ENCODE results near the gene RRP1B. TPM values are rescaled to one million over a fixed set of nuclear protein-coding genes. Genes with fewer than 3 reads are reported as not detected.
"Not testable (repeated sequence)": the region's sequence is repeated elsewhere in the genome, so short reads cannot be mapped to it uniquely, and the experiment has no call there.

The RRP1B gene
- total RNA-seq, 1 donor from 2014 or later, result 21.6 TPM

DNA sequence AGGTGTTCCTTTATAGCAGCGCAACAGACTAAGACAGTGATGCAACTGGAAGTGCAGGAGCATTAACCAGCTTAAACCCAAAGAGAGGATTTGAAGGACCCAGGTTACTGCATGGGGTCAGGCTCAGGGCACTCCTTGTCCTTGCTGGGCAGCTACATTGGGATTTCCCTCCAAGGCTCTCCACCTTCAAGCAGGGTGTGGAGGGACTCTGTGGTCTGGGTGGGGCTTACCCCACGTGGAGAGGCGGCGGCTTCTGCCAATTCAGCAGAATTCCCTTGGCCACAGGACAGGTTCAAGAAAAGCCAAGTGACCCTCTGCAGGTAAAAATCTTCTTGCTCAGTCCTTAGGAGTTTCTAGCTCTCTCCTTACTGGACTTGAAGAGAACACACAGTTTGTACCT is 6.5 kb downstream of the RRP1B start:
- FAIRE-seq, result no peak

DNA sequence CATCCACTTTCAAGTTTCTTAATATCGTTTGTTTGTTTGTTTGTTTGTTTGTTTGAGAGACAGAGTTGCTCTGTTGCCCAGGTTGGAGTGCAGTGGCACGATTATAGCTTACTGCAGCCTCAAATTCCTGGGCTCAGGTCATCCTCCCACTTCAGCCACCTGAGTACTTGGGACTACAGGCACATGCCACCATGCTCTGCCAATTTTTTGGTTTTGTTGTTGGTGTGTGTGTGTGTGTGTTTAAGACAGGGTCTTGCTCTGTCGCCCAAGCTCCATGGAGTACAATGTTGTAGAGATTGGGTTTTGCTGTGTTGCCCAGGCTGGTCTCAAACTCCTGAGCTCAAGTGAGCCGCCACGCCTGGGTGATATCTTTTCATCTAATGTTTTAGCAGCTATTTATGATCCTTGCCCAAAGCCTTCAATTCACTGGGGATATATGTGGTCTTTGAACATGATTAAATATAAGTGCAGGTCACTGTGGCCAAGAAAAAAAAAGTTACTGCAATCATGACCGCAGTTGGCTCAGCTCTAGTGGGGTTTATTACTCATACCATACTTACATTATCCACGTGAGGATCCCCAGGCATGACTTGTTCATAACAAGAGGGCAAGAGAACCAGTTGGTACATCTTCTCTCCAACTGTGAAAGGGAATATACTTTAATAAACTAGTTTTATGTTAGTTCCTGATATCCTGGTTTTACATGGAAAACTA is 8.0 kb downstream of the RRP1B start:
- FAIRE-seq (no peak), DNase-seq (ENCODE audit: low spot score in 2 of 2) (no peak)

More for the DNA sequence above, 6.5 kb downstream of the RRP1B start:
- no peak for DNase-seq (ENCODE audit: low spot score in 2 of 2)

DNA sequence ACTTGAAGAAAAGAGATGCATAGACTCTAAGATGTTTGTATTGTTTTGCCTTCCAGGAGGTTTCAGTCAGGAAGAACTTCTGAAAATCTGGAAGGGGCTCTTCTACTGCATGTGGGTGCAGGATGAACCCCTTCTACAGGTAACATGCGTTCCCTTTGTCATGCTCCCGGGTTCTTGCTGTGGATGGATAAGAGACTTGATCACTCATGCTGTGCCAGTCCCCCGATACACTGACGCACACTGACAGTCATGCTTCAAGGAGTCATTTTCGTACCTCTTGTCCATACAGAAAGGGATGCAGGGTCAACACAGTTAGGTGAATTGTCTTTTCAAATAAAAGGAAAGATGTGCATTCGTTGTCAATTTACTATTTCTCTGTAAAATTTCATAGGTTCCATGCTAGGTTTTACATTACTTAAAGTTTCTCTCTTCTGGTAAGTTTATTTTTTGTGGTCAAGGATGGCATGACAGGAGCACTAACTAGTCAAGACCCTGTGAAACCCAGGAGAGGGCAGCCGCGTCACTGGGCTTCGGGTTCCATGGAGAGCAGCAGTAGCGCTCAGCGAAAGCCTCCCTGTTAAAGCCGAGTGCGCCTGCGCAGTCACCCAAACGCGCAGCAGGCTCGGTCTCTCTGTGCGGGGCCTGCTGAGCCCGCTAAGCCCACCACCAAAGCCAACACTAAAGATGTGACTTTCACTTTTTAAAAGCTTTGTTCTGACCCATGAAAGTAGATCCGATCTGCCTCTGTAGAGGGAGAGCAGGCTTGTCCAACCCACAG is 10.7 kb downstream of the RRP1B start:
- DNase-seq (ENCODE audit: low spot score in 2 of 2) (no peak), FAIRE-seq (no peak)

- no peak for DNase-seq (ENCODE audit: low spot score in 2 of 2)
- FAIRE-seq, result no peak
Observed at GRCh38 chr21:43675871-43676270, 16.5 kb downstream of the RRP1B start.

- DNase-seq (ENCODE audit: low spot score in 2 of 2), result no peak
- FAIRE-seq, result no peak
Observed at GRCh38 chr21:43676391-43676790, 17.0 kb downstream of the RRP1B start.

DNA sequence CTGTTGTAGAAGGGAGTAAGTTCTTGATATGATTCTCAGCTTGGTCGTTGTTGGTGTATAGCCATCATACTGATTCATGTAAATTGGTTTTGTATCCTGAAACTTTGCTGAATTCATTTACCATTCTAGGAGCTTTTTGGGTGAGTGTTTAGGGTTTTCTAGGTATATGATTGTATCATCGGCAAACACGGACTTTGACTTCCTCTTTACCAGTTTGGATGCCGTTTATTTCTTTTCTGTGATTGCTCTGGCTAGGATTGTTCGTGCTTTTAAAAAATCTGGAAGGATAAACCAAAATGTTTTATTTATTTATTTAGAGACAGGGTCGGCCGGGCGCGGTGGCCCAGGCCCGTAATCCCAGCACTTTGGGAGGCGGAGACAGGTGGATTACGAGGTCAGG is 20.6 kb downstream of the RRP1B start:
- FAIRE-seq (no peak), DNase-seq (ENCODE audit: low spot score in 2 of 2) (no peak)

DNA sequence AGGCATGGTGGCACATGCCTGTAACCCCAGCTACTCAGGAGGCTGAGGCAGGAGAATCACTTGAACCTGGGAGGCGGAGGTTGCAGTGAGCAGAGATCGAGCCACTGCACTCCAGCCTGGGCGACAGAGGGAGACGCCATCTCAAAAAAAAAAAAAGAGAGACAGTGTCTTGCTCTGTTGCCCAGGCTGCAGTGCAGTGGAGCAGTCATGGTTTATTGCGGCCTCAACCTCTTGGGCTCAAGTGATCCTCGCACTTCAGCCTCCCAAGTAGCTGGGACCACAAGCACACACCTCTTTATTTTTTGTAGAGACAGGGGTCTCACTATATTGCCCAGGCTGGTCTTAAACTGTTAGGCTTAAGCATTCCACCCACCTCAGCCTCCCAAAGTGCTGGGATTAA is 21.1 kb downstream of the RRP1B start:
- DNase-seq (ENCODE audit: low spot score in 2 of 2); FAIRE-seq: not testable (repeated sequence)

- DNase-seq (ENCODE audit: low spot score in 2 of 2), result no peak
- FAIRE-seq, result no peak
Observed at GRCh38 chr21:43681650-43682049, 22.3 kb downstream of the RRP1B start.

DNA sequence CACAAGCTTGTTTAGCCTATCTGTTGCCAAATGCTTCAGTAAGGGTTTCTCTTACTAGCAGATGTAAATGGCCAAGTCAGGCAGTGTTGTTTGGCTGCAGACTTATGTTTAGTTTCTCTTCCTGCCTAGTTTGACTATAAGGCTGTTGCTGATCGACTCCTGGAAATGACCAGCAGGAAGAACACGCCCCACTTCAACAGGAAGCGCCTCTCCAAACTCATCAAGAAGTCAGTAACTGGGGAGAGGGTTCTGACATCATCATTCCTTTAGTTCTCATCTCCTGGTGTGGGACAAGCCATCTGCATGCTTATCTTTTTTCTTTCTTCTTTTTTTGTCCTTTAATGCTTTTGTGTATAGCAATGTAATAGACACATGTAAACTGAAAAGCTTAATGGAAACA is 25.1 kb downstream of the RRP1B start:
- DNase-seq (ENCODE audit: low spot score in 2 of 2) (no peak), FAIRE-seq (no peak)

GRCh38 chr21:43686811-43687565 is 27.6 kb downstream of the RRP1B start:
- DNase-seq (ENCODE audit: low spot score in 2 of 2), result no peak
- no peak for FAIRE-seq

DNA sequence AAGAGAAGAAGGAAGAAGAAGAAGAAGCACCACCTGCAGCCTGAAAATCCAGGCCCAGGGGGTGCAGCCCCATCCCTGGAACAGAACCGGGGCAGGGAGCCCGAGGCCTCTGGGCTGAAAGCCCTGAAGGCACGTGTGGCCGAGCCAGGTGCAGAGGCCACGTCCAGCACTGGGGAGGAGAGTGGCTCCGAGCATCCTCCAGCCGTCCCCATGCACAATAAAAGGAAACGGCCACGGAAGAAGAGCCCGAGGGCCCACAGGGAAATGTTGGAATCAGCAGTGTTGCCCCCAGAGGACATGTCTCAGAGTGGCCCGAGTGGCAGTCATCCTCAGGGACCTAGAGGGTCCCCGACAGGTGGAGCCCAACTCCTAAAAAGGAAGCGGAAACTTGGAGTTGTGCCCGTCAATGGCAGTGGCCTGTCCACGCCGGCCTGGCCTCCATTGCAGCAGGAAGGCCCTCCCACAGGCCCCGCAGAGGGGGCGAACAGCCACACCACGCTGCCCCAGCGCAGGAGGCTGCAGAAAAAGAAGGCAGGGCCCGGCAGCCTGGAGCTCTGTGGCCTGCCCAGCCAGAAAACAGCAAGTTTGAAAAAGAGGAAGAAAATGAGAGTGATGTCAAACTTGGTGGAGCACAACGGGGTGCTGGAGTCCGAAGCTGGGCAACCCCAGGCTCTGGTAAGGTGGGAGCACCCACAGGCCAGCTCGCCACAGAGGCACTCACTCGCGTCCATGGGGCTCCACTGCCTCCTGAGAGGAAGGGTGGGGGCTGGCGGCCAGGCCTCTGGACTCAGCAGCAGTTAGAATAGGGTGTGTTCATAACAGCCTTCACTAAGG is 28.4 kb downstream of the RRP1B start:
- DNase-seq (ENCODE audit: low spot score in 2 of 2), result no peak
- FAIRE-seq, result no peak

DNA sequence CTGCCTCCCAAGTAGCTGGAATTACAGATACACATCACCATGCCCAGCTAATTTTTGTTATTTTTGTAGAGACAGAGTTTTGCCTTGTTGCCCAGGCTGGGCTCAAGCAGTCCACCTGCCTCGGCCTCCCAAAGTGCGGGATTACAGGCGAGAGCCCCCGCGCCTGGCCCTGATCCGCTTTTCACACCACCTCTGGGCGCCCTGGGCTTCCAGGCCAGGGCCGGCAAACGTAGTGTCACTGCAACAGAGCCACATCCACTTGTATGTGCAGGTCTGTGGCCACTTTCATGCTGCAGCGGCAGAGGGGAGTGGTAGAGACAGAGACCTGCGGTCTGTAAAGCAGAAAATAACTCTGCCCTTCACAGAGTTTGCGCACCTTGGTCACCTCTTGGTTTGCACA is 29.5 kb downstream of the RRP1B start:
- FAIRE-seq, result no peak
- DNase-seq (ENCODE audit: low spot score in 2 of 2), result no peak

- no peak for DNase-seq (ENCODE audit: low spot score in 2 of 2)
Observed at GRCh38 chr21:43689556-43690337, 30.4 kb downstream of the RRP1B start.

DNA sequence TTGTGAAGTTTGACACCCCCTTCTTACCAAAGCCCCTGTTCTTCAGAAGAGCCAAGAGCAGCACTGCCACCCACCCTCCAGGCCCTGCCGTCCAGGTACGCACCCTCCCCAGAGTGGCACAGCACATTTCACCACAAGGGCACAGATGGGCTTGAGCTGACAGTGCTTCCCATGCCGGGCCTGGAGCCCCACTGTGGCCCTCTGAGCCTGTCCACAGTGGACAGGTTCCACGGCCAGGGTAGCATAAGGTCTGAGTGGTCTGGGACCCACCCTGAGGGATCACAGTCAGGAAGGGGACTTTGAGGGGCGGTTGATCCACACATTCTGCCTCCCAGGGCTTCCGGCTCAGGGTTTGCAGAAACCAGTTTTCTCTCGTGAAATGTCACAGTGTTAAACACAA is 31.0 kb downstream of the RRP1B start:
- FAIRE-seq, result no peak
- no peak for DNase-seq (ENCODE audit: low spot score in 2 of 2)

More at GRCh38 chr21:43689556-43690337, 30.4 kb downstream of the RRP1B start:
- no peak for FAIRE-seq

DNA sequence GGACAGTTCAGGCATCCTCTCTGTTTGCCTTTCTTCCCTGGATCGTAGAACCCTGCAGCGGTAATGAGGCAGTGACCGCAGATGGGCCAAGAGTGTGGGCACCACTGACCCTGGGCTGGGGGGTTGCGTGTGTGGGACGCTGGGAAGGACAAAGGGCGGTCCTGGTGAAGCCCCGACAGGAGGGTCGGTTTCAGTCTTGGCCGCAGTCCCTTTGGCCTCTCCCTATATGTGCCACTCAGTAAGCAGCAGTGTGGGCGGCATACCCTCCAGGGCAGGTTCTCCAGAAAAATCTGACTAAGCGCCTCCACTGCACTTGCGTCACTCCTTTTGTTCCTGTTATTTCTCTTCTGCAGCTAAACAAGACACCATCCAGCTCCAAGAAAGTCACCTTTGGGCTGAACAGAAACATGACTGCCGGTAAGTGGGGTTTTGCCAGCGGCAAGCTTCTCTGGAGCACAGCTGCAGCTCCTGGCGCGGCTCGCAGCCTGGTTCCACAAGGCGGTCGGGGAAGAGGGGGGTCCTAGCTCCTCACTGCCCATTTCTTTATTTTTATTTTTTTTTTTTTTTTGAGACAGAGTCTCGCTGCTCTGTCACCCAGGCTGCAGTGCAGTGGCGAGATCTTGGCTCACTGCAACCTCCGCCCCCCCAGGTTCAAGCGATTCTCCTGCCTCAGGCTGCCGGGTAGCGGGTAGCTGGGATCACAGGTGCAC is 31.9 kb downstream of the RRP1B start:
- no peak for FAIRE-seq
- DNase-seq (ENCODE audit: low spot score in 2 of 2), result no peak

- FAIRE-seq (no peak), DNase-seq (ENCODE audit: low spot score in 2 of 2) (no peak)
Observed at GRCh38 chr21:43691801-43692200, 32.4 kb downstream of the RRP1B start.

DNA sequence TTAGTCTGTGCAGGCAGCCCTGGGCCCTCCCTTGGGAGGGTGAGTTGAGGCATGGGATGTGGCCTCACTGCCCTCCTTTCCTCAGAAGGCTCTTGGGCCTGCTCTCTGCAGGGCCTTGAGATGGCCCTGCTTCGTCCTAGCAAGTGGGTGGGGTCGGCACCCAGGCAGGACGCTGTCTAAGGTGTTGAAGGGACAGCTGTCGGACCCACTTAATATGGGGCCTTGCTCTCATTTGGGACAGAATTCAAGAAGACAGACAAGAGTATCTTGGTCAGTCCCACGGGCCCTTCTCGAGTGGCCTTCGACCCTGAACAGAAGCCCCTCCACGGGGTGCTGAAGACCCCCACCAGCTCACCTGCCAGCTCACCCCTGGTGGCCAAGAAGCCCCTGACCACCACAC is 33.6 kb downstream of the RRP1B start:
- no peak for FAIRE-seq

DNA sequence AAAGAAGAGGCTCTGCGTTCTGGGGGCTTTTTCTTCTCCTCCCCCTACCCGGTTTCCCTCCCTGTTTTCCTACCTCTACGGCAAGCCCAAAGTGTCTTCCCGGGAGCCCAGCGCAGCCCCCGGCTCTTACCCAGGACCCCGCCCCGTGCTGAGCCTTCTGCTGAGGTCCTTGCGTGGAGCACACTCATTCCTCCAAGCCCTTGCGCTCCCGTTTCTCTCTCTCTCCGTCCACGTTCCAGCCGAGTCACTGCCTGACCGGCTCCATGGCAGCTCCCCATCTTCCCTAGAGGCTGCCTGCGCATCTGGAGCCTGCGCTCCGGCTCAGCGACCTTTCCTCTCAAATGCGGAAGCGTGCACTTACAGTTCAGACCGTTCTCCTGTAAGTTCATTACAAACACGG is 34.6 kb downstream of the RRP1B start:
- FAIRE-seq, result no peak

More for the DNA sequence above, 33.6 kb downstream of the RRP1B start:
- DNase-seq (ENCODE audit: low spot score in 2 of 2), result no peak

More for the DNA sequence above, 34.6 kb downstream of the RRP1B start:
- DNase-seq (ENCODE audit: low spot score in 2 of 2), result no peak

Data from frontal cortex (tissue), 4 donors.